HepG2 (cell line): ENCODE results near the gene BICDL2. TPM values are rescaled to one million over a fixed set of nuclear protein-coding genes. Genes with fewer than 3 reads are reported as not detected.

Experiments used
- HNRNPLL ChIP-seq: fragments of 200-400 bp; formaldehyde crosslinking; IDR thresholded peaks from 2 replicates; pipeline ENCODE4 v1.6.1; 2017; ENCODE audit warnings: mild to moderate bottlenecking, low read depth, low read length; ENCODE audit not compliant: poor library complexity, severe bottlenecking
- KDM5B ChIP-seq: sonication (generic); formaldehyde crosslinking; IDR thresholded peaks from 2 replicates; pipeline ENCODE4 v1.4.0; 2020; ENCODE audit warnings: missing genetic modification reagents, mild to moderate bottlenecking, borderline replicate concordance
- NR3C1 ChIP-seq: sonication (generic); formaldehyde crosslinking; IDR thresholded peaks from 2 replicates; pipeline ENCODE4 v1.4.0; 2020; ENCODE audit warnings: missing genetic modification reagents
- RARG ChIP-seq: sonication (generic); formaldehyde crosslinking; IDR thresholded peaks from 2 replicates; pipeline ENCODE4 v1.4.0; 2020; ENCODE audit warnings: low read depth, mild to moderate bottlenecking, missing genetic modification reagents
- SETDB1 ChIP-seq: sonication (generic); formaldehyde crosslinking; IDR thresholded peaks from 2 replicates; pipeline ENCODE4 v1.5.1; 2020; ENCODE audit warnings: missing genetic modification reagents, mild to moderate bottlenecking, borderline replicate concordance
- ZFP36 ChIP-seq: fragments of 150-350 bp; IDR thresholded peaks from 2 replicates; pipeline ENCODE4 v1.6.1; 2018; ENCODE audit warnings: borderline replicate concordance, low read length, low read depth; ENCODE audit not compliant: partially characterized antibody
- ZNF260 ChIP-seq: sonication (generic); formaldehyde crosslinking; IDR thresholded peaks from 2 replicates; pipeline ENCODE4 v1.4.0; 2020; ENCODE audit warnings: missing genetic modification reagents, low read depth, mild to moderate bottlenecking, borderline replicate concordance
- ZNF652 ChIP-seq: IDR thresholded peaks from 2 replicates; pipeline ENCODE4 v1.6.1; 2016; ENCODE audit warnings: low read depth, borderline replicate concordance
- ZNF891 ChIP-seq: sonication (generic); formaldehyde crosslinking; IDR thresholded peaks from 2 replicates; pipeline ENCODE4 v1.5.0; 2020; ENCODE audit warnings: mild to moderate bottlenecking, missing genetic modification reagents
- polyA plus RNA-seq, 8 experiments: library from polyadenylated mRNA; depleted of rRNA in 3 of 8; stranded (reverse) in 7 of 8; unstranded in 1 of 8; fragments of >200 nt; fragmentation: Illumina TruSeq in 4 of 8; extraction: Trizol in 4 of 8; gene quantifications; 2 replicates each; pipeline versions ENCODE4 v1.2.1 to v1.2.3, GENCODE V29; 2011 to 2016; ENCODE audit warnings: low read depth in 4 of 8, missing spikeins in 1 of 8, mixed read lengths in 1 of 8; ENCODE audit not compliant: insufficient read depth in 1 of 8
- total RNA-seq, 5 experiments: library from RNA; depleted of rRNA; stranded (reverse); fragments of >200 nt; fragmentation: Illumina TruSeq; extraction: Trizol; gene quantifications; 2 replicates each; pipeline ENCODE4 v1.2.3, GENCODE V29; 2016; ENCODE audit warnings: low read depth in 1 of 5
- TF ChIP-seq, protein P1 (sequence below): sonication (generic); formaldehyde crosslinking; IDR thresholded peaks from 2 replicates; pipeline ENCODE4 v1.4.0; 2020; ENCODE audit warnings: mild to moderate bottlenecking, missing genetic modification reagents
- TF ChIP-seq, protein P2 (sequence below): sonication (generic); formaldehyde crosslinking; IDR thresholded peaks from 2 replicates; pipeline ENCODE4 v1.5.0; 2020; ENCODE audit warnings: missing genetic modification reagents, mild to moderate bottlenecking, borderline replicate concordance
- TF ChIP-seq, protein P3 (sequence below): sonication (generic); formaldehyde crosslinking; IDR thresholded peaks from 2 replicates; pipeline ENCODE4; 2020; ENCODE audit warnings: missing genetic modification reagents, mild to moderate bottlenecking, borderline replicate concordance
- TF ChIP-seq, protein P4 (sequence below): IDR thresholded peaks from 2 replicates; pipeline ENCODE4 v1.6.1; 2016; ENCODE audit warnings: missing compliant biosample characterization, missing genetic modification reagents, borderline replicate concordance

Gene BICDL2
- total and polyA plus RNA-seq, 2 of the 13 experiments (the other 11 are each of a cell fraction or from before 2014, with no cell fraction given): 0.12 TPM; not detected in 1

DNA sequence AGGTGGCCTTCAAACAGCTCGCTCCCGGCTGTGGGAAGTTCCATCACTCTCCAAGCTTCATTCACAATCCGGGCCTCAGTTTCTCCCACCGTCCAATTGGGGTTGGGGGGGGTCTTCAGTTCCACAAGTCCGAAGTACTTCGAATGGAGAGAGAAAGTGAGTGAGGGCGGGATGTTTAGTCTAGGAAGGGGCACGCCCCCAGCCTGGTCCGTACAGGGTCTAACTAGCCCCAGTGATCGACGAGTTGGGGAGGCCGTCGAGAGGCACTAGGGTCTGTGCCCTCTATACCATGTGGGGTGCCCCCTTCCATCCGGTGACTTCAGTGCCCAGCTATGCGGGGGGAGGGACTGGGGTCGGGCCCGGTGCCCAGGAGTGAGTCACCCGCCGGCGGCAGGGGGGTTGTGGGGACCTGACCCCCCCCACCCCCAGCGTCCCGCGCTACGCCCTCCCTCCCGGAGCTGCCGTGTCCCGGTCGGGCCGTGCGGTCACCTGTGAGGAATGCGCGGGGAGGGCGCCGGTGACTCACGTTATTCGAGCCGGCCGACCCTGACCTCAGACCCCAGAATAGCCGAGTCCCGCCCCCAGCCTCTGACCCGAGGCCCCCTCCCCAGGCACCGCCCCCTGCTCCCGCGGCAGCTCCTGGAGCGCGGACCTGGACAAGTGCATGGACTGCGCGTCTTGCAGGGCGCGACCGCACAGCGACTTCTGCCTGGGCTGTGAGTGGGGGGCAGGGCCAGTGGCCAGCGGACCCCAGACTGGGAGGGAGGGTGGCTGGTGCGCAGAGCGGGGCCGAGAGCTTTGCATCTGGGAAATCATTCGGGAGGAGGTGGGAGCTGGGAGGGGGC lies 15.9 kb downstream of the BICDL2 start (continued):
- TF ChIP-seq RARG (CRISPR knock-in tag) (no peak), ZNF260 (CRISPR knock-in tag) (no peak), ZNF652 (CRISPR knock-in tag) (no peak), ZFP36 (no peak), NR3C1 (CRISPR knock-in tag) (no peak), HNRNPLL (no peak), SETDB1 (CRISPR knock-in tag) (no peak), ZNF891 (CRISPR knock-in tag) (no peak), KDM5B (peak; percentile 38)
- TF ChIP-seq, protein P1, sequence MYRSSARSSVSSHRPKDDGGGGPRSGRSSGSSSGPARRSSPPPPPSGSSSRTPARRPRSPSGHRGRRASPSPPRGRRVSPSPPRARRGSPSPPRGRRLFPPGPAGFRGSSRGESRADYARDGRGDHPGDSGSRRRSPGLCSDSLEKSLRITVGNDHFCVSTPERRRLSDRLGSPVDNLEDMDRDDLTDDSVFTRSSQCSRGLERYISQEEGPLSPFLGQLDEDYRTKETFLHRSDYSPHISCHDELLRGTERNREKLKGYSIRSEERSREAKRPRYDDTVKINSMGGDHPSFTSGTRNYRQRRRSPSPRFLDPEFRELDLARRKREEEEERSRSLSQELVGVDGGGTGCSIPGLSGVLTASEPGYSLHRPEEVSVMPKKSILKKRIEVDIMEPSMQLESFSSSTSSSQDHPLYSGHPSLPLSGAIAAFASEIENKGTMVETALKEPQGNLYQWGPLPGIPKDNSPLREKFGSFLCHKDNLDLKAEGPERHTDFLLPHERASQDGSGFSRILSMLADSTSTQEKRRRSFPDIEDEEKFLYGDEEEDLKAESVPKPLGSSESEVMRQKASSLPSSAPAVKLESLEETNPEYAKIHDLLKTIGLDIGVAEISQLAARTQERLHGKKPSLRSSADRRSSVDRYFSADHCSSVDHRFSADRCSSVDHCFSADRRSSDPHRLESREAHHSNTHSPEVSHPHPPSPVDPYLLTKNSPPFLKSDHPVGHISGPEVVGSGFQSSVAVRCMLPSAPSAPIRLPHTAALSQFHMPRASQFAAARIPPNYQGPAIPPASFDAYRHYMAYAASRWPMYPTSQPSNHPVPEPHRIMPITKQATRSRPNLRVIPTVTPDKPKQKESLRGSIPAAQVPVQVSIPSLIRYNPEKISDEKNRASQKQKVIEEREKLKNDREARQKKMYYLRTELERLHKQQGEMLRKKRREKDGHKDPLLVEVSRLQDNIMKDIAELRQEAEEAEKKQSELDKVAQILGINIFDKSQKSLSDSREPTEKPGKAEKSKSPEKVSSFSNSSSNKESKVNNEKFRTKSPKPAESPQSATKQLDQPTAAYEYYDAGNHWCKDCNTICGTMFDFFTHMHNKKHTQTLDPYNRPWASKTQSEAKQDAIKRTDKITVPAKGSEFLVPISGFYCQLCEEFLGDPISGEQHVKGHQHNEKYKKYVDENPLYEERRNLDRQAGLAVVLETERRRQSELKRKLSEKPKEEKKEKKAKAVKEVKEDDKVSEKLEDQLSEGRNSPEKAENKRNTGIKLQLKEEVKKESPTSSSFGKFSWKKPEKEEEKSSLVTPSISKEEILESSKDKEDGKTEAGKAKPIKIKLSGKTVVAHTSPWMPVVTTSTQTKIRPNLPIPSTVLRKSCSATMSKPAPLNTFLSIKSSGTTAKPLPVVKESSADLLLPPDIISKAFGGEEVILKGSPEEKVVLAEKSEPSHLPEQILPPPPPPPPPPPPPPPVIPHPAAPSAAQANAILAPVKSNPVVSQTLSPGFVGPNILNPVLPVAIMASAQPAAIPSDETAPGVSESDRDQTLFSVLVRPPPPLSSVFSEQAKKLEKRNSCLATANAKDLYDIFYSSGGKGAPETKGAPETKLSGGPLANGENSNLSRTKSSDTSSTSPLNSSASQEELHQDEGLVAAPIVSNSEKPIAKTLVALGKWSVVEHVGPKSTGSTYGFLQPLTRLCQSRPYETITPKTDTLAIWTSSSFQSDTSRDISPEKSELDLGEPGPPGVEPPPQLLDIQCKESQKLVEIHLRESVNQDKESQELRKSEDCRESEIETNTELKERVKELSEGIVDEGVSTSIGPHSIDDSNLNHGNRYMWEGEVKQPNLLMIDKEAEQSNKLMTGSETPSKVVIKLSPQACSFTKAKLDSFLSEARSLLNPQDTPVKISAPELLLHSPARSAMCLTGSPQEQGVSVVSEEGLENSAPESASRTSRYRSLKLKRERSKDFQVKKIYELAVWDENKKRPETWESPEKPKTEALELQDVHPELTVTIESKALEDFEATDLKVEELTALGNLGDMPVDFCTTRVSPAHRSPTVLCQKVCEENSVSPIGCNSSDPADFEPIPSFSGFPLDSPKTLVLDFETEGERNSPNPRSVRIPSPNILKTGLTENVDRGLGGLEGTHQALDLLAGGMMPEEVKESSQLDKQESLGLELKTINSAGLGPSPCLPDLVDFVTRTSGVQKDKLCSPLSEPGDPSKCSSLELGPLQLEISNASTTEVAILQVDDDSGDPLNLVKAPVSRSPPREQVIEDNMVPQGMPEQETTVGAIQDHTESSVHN (CRISPR knock-in tag): no peak; the same call in 1 of the 2 replicates
- TF ChIP-seq, protein P2, sequence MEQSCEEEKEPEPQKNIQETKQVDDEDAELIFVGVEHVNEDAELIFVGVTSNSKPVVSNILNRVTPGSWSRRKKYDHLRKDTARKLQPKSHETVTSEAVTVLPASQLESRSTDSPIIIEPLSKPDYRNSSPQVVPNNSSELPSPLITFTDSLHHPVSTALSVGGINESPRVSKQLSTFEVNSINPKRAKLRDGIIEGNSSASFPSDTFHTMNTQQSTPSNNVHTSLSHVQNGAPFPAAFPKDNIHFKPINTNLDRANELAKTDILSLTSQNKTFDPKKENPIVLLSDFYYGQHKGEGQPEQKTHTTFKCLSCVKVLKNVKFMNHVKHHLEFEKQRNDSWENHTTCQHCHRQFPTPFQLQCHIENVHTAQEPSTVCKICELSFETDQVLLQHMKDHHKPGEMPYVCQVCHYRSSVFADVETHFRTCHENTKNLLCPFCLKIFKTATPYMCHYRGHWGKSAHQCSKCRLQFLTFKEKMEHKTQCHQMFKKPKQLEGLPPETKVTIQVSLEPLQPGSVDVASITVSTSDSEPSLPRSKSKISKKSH (CRISPR knock-in tag): peak; percentile 25; the same call in 1 of the 2 replicates
- TF ChIP-seq, protein P3, sequence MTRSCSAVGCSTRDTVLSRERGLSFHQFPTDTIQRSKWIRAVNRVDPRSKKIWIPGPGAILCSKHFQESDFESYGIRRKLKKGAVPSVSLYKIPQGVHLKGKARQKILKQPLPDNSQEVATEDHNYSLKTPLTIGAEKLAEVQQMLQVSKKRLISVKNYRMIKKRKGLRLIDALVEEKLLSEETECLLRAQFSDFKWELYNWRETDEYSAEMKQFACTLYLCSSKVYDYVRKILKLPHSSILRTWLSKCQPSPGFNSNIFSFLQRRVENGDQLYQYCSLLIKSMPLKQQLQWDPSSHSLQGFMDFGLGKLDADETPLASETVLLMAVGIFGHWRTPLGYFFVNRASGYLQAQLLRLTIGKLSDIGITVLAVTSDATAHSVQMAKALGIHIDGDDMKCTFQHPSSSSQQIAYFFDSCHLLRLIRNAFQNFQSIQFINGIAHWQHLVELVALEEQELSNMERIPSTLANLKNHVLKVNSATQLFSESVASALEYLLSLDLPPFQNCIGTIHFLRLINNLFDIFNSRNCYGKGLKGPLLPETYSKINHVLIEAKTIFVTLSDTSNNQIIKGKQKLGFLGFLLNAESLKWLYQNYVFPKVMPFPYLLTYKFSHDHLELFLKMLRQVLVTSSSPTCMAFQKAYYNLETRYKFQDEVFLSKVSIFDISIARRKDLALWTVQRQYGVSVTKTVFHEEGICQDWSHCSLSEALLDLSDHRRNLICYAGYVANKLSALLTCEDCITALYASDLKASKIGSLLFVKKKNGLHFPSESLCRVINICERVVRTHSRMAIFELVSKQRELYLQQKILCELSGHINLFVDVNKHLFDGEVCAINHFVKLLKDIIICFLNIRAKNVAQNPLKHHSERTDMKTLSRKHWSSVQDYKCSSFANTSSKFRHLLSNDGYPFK: no peak
- TF ChIP-seq, protein P4, sequence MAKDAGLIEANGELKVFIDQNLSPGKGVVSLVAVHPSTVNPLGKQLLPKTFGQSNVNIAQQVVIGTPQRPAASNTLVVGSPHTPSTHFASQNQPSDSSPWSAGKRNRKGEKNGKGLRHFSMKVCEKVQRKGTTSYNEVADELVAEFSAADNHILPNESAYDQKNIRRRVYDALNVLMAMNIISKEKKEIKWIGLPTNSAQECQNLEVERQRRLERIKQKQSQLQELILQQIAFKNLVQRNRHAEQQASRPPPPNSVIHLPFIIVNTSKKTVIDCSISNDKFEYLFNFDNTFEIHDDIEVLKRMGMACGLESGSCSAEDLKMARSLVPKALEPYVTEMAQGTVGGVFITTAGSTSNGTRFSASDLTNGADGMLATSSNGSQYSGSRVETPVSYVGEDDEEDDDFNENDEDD (CRISPR knock-in tag): no peak; the same call in 1 of the 2 replicates
